Measurements from ENCODE around the gene SGCD.

DNA sequence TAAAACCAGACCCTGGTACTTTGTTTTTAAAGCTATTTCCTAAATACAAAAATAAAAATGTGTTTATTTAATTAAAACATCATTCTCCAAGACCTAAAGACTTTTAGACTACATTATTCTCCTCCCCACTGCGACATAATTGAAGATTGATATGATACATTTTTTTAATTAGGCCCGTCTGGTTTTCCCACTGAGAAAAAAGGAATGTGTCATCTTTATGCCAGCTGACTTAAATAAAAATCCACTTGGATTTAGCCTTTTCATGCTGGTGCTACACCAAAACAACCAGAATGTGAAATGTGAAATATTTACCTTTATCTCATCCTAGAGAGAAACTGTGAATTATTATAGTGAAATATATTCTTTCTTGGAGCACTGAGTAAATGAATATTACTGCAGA, 367.6 kb downstream of the SGCD start:
- no peak for TF ChIP-seq POLR2A (IDR thresholded peaks at IDR 0.05; ENCODE audit: low read depth, low read length)
- TF ChIP-seq SPI1 (IDR thresholded peaks at IDR 0.05; ENCODE audit: low read depth, low read length), result no peak
- no peak for TF ChIP-seq POLR2AphosphoS5 (IDR thresholded peaks at IDR 0.05; ENCODE audit: low read depth, low read length)
- no peak for TF ChIP-seq TAF1 (IDR thresholded peaks at IDR 0.05; ENCODE audit: low read depth, low read length)

Data from GM12891 (cell line).